ENCODE measurements around the gene RHBDL1. TPM values are rescaled to one million over a fixed set of nuclear protein-coding genes. Genes with fewer than 3 reads are reported as not detected.

Gene RHBDL1
- 1 to 10 TPM in 2 of 3 donors, under 1 TPM in 1; 0.48 to 2.3 (median 1.0) TPM for total RNA-seq

GRCh38 chr16:674968-675883, at the start of gene RHBDL1:
RHBDL1 (plus strand) TSS chr16:675671; CDS start chr16:675791, 120 bp downstream.
- DNase-seq (ENCODE audit: low spot score in 2 of 2): no peak
- H3K4me3 ChIP-seq: peak within 1 kb of the TSS; percentile 25 to 67 (median 33)
- no peak for TF ChIP-seq POLR2A (IDR thresholded peaks at IDR 0.05)
- no peaks in the 10 kb centered on the region for H3K27me3 ChIP-seq
- peak within 1 kb of the TSS in 1 of 2 donors; percentile 7 for H3K27ac ChIP-seq
- H3K36me3 ChIP-seq: peaks cover 7% of the 10 kb centered on the region
- peaks cover 0 to 9% of the 10 kb centered on the region in 2 donors for H3K4me1 ChIP-seq
- intact Hi-C loops (cut with DNase I; ENCODE audit: low total_unique reads): no loop called here
- H3K9me3 ChIP-seq: no peaks in the 10 kb centered on the region

GRCh38 chr16:625977-626765, 49.3 kb upstream of the RHBDL1 start:
- H3K36me3 ChIP-seq: no peaks in the 10 kb centered on the region
- no peaks in the 10 kb centered on the region for H3K27me3 ChIP-seq
- TF ChIP-seq POLR2A (IDR thresholded peaks at IDR 0.05) (no peak), POLR2AphosphoS5 (IDR thresholded peaks at IDR 0.05) (no peak), CTCF (IDR thresholded peaks at IDR 0.05) (no peak)
- intact Hi-C loops (cut with DNase I; ENCODE audit: low total_unique reads): no loop called here
- H3K4me3 ChIP-seq: no peak overlapping the region
- H3K4me1 ChIP-seq: peaks cover 15 to 21% of the 10 kb centered on the region in 2 donors
- DNase-seq (ENCODE audit: low spot score in 2 of 2): no peak
- no peaks in the 10 kb centered on the region for H3K9me3 ChIP-seq
- H3K27ac ChIP-seq: no peak overlapping the region

GRCh38 chr16:626787-627453, 48.6 kb upstream of the RHBDL1 start:
- H3K27ac ChIP-seq: no peak overlapping the region
- H3K4me3 ChIP-seq: no peak overlapping the region
- intact Hi-C loops (cut with DNase I; ENCODE audit: low total_unique reads): no loop called here
- H3K4me1 ChIP-seq: peaks cover 11 to 20% of the 10 kb centered on the region in 2 donors
- TF ChIP-seq CTCF (IDR thresholded peaks at IDR 0.05) (no peak), POLR2A (IDR thresholded peaks at IDR 0.05) (no peak), POLR2AphosphoS5 (IDR thresholded peaks at IDR 0.05) (no peak)
- DNase-seq (ENCODE audit: low spot score in 2 of 2): no peak
- H3K9me3 ChIP-seq: no peaks in the 10 kb centered on the region
- no peaks in the 10 kb centered on the region for H3K27me3 ChIP-seq
- no peaks in the 10 kb centered on the region for H3K36me3 ChIP-seq

GRCh38 chr16:627454-628239, 47.8 kb upstream of the RHBDL1 start:
- intact Hi-C loops (cut with DNase I; ENCODE audit: low total_unique reads): no loop called here
- peaks cover 8 to 16% of the 10 kb centered on the region in 2 donors for H3K4me1 ChIP-seq
- H3K27ac ChIP-seq: no peak overlapping the region
- H3K36me3 ChIP-seq: no peaks in the 10 kb centered on the region
- H3K27me3 ChIP-seq: no peaks in the 10 kb centered on the region
- TF ChIP-seq CTCF (IDR thresholded peaks at IDR 0.05): no peak
- TF ChIP-seq POLR2A (IDR thresholded peaks at IDR 0.05): no peak
- TF ChIP-seq POLR2AphosphoS5 (IDR thresholded peaks at IDR 0.05): no peak
- no peak for DNase-seq (ENCODE audit: low spot score in 2 of 2)
- H3K4me3 ChIP-seq: no peak overlapping the region
- H3K9me3 ChIP-seq: no peaks in the 10 kb centered on the region
